ENCODE results near the gene ELMOD2.

DNA sequence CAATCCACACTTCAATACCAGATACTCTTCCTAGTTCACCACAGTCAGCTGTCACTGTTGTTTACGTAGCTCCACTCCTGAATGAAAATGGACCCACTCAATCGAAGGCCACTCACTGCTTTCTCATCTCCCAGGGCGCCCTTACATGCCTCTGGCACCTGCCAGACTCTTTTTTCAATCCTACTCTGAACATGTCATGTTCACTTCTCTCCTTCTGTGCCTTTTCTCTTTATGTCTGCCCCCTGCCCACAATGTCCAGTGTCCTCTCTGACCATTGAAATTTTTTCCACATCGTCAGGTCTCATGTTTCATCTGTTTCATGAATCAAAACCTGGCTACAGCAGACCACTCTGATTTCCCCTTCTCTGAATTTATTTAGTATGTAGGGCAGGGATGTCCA lies 24.6 kb upstream of the ELMOD2 start:
- TF ChIP-seq, protein P1, sequence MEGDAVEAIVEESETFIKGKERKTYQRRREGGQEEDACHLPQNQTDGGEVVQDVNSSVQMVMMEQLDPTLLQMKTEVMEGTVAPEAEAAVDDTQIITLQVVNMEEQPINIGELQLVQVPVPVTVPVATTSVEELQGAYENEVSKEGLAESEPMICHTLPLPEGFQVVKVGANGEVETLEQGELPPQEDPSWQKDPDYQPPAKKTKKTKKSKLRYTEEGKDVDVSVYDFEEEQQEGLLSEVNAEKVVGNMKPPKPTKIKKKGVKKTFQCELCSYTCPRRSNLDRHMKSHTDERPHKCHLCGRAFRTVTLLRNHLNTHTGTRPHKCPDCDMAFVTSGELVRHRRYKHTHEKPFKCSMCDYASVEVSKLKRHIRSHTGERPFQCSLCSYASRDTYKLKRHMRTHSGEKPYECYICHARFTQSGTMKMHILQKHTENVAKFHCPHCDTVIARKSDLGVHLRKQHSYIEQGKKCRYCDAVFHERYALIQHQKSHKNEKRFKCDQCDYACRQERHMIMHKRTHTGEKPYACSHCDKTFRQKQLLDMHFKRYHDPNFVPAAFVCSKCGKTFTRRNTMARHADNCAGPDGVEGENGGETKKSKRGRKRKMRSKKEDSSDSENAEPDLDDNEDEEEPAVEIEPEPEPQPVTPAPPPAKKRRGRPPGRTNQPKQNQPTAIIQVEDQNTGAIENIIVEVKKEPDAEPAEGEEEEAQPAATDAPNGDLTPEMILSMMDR (IDR thresholded peaks at IDR 0.05; ENCODE audit: borderline replicate concordance, extremely low read depth, low read length, poor library complexity, severe bottlenecking) = no peak
- no peak for TF ChIP-seq EZH2 (IDR thresholded peaks at IDR 0.05; ENCODE audit: borderline replicate concordance, low read depth, low read length, severe bottlenecking)

Measured in DND-41 (cell line).